HG02884 (cell line): ENCODE data around the gene NTN1.

Experiments
- ATAC-seq: cut with Tn5 transposase; IDR thresholded peaks from one replicate; pipeline ENCODE4 v1.9.1; 2021; ENCODE audit warnings: mild to moderate bottlenecking, moderate library complexity; ENCODE audit not compliant: unreplicated experiment

The NTN1 gene

GRCh38 chr17:9035249-9035648 lies 13.9 kb downstream of the NTN1 start:
- no peak for ATAC-seq

DNA sequence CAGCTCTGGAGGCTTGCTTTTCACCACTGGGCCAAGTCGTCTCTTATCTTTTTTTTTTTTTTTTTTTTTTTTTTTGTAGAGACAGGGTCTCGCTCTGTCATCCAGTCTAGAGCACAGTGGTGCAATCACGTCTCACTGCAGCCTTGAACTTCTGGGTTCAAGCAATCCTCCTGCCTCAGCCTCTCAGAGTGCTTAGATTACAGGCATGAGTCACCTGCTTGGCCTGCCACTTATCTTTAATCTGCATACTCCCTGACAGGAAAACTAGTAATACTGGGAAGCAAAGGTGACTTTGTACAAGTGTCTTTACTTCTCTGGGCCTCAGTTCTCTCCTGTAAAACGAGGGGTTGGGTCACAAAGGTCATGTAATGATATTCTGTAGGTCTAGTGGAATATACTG lies 15.0 kb downstream of the NTN1 start:
- ATAC-seq = no peak

DNA sequence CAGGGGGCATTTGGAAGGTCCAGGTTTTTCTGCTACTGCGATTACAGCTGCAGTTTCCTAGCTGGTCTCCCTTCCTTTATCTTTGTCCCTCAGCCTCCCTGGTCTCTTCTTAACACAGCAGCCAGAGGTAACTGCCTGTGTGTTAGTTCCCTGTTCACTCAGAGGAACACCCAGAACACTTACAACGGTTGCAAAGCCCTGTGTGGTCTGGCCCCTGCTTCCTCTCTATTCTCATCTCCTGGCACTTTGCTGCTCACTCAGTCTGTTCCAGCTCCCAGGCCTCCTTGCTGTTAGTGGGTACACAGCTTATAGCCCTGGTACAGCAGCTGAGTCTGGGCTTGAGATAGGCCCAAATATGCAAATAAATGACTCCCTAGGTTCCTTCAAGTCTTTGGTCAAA lies 16.4 kb downstream of the NTN1 start:
- no peak for ATAC-seq

DNA sequence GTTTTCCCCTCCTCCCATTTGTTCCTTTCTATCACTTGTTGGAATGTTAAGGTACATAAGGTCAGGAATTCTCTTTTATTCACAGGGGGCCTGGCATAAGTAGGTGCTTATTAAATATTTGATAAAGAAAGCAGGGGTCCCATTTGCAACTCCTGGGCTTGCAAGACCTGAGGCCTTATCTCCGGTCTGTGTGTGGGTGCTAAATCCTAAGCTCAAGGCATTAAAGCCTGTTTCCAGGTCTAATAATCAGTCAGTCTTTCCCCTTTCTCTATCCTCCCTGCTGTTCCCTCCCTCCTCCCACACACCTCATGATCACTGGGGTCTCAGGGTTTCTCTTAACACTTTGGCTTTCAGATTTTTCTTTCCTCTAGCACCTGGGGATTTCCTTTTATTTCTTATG lies 17.1 kb downstream of the NTN1 start:
- ATAC-seq = no peak

- ATAC-seq = no peak
Measured at GRCh38 chr17:9044772-9045463, 23.6 kb downstream of the NTN1 start.

GRCh38 chr17:9050801-9051401 lies 29.6 kb downstream of the NTN1 start:
- ATAC-seq = no peak

- ATAC-seq = no peak
Measured at GRCh38 chr17:9051561-9051960, 30.3 kb downstream of the NTN1 start.

DNA sequence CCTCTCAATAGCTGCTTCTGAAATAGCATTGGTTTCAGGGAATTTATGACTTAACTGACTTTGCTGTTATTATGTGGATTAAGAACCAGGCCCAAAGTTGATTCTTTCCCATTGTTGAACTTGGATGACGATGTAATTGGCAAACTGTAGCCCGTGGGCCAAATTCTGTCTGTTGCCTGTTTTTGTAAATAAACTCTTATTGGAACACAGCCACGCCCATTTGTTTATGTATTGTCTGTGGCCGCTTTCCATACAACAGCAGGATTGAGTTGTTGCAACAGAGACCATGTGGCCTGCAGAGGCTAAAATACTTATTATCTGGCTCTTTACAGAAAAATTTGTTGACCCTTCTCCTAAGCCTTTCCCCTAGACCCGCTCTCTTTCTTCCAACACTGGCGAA lies 31.6 kb downstream of the NTN1 start:
- no peak for ATAC-seq

GRCh38 chr17:9053406-9053805 lies 32.1 kb downstream of the NTN1 start:
- no peak for ATAC-seq

- no peak for ATAC-seq
Measured at GRCh38 chr17:9054126-9054975, 33.0 kb downstream of the NTN1 start.

- ATAC-seq = no peak
Measured at GRCh38 chr17:9055281-9055680, 34.0 kb downstream of the NTN1 start.

DNA sequence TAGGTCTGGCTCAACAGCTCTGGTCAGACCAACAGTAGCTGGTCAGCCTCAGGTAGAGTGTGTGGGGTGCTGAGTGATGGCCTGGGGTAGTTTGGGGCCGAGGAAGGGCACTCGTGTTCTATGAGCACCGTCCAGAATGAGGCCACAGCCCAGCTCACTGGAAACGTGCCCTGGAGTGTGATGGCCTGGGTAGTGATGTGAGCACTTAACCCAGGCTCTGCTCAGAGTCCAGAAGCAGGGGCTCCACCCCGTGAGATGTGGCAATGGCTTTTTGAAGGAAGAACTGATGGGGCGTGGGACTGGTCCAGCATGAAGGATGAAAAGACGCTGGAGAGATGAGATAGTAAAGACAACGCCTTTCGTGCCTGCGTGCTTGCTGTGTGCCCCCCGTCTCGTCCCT lies 35.3 kb downstream of the NTN1 start:
- no peak for ATAC-seq

DNA sequence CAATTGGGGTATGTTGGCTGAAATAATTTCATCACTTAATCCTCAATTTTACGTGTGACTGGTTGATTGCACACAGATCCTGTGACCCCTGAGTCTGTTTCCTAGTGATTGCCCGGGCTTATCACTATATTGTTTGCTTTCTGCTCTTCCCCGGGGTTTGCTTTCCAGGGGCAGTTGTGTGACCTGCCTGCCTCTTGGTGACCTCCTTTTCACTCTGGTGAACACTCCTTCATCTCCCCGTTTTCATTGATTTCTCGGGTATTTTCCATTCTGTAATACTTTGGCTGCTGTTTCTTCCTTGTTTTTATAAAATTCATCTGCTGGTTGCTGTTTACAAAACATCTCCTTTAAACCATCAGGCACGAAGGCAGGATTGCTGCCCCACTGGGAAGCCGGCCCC lies 36.0 kb downstream of the NTN1 start:
- no peak for ATAC-seq

DNA sequence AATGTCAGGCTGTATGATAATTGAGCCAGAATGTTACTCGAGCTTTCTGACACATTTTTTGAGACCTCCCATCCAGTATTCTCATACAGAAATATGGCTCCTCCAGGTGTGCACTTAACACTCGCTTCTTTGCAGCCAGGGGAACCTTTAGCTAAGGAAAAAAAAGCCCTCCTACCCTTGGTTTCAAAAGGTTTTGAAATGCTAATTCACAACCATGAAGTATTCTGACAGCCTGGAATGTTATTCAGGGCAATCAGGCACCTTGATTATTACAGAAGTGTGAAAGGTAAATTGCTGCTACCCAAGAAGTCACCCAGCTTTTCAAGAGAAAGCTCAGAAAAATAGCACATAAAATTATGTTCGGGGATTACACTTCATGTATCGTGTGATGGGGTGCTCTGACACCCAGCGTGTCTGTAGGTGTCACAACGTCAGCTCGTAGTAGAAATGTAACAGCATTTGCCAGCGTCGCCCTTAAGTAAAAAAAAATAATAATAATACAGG lies 41.1 kb downstream of the NTN1 start:
- ATAC-seq = no peak

- no peak for ATAC-seq
Measured at GRCh38 chr17:9064311-9064834, 43.1 kb downstream of the NTN1 start.

GRCh38 chr17:9071016-9071415 lies 49.7 kb downstream of the NTN1 start:
- no peak for ATAC-seq

DNA sequence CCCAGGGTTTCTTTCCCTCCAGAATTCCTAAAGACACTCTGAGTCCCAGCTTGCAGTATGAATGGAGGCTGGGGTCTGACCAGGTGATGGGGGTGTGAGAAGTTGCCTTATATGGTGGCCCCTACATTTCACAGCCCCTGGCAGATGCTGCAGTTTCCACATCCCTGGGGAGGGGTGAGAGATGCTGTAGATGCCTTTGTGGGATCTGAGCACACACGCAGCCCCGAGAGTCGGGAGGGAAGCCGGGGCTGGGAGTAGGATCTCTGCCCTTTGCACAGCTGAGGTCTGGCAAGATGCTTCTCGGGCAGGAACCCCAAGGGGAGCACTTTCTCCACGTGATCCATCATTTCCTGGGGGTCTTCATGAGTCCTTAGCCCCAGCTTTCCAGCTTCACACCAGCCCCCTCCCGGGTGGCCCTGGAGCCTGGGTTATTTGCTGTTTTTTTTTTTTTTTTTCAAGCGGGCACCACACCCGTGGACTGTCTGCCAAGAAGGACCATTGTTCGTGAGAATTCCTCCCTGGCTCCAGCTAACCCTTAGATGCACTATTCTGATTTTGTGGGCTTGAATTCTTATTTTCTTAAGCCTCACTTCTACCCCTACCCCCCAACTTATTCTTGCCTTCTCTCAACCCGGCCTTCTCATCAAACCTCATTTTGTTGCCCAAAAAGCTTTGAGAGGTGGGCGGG lies 50.6 kb downstream of the NTN1 start:
- ATAC-seq = no peak

DNA sequence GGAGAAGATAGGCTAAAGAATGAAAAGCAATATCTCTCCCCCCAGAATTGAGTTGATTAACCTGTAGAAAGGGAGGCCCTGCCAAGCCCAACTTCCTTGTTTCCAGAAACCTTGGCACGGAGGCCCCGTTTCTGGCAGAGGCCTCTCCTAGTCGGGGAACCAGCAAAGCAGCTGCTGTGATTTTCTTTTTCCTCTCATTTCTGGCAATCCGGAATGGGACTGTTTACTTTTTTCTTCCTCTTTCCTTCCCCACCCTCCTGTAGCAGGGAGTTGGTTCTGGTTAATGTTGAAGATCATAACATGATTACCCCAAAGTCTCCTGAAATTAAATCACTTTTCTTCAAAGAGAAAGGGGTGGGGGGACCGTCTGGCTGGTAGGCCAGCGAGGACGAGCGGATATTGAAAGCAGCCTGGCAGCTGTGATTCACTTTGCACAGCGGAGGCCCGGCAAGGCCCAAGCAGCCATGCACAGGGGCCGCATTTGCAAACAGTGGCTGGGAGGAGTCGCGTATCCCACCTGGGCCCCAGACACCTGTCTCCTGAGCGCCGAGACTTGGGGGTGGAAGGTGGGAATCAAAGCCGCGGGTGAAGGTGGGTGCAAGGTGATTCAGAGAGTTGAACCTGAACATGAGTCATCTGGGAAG lies 51.5 kb downstream of the NTN1 start:
- ATAC-seq = no peak

DNA sequence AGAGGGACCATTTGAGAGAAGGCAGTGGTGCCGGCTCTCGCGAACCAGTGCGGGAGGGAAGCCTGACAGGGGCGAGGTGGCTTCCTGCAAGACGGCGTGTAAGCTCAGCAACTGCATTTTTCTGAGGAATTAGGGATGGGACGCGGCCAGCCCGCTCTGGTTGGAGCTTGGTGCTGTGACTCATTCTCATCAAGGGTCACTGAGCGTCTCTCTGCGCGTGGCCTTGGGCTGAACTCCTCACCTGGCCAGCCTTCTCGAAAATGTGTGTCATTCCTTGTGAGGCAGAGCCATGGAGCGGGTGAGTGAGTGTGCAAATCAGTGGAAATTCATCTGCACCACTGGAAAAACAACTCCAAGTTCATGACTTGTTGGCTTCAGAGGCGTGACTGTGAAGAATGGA lies 52.8 kb downstream of the NTN1 start:
- ATAC-seq = no peak

GRCh38 chr17:9079461-9080103 lies 58.3 kb downstream of the NTN1 start:
- no peak for ATAC-seq
